Testis (tissue), 2 donors: ENCODE measurements around the gene PRDM11.

Experiments
- POLR2A ChIP-seq: fragments of 450-650 bp; IDR thresholded peaks from one replicate; pipeline ENCODE4 v1.6.1; 2017; ENCODE audit warnings: antibody characterized with exemption, mild to moderate bottlenecking, moderate library complexity
- TF ChIP-seq, protein P1 (sequence below), 3 experiments: fragments of 450-650 bp in 2 of 3; fragments of 200-600 bp in 1 of 3; sonication (generic) in 1 of 3; IDR thresholded peaks; one replicate each; pipeline ENCODE4 v1.5.1; 2016 to 2019; ENCODE audit warnings: antibody characterized with exemption in 3 of 3, mild to moderate bottlenecking in 2 of 3, moderate library complexity in 1 of 3

DNA sequence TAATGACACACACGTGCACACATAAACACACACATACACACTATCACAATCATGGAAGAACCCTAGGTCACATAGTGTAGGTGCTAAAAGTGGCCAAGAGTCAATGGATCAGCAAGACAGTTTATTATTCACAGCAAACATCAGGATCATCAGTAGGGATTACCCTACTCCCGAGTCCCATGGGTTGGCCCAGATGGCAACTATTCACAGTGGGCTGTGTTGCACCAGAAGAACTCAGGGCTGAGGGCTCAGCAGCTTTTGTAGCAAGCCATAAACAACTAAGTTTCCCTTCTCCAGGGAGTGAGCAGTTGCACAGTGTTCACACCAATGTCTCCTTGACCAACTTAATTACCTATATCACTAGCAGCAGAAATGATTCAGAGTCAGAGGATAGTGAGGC lies 20.8 kb downstream of the PRDM11 start:
- TF ChIP-seq, protein P1, sequence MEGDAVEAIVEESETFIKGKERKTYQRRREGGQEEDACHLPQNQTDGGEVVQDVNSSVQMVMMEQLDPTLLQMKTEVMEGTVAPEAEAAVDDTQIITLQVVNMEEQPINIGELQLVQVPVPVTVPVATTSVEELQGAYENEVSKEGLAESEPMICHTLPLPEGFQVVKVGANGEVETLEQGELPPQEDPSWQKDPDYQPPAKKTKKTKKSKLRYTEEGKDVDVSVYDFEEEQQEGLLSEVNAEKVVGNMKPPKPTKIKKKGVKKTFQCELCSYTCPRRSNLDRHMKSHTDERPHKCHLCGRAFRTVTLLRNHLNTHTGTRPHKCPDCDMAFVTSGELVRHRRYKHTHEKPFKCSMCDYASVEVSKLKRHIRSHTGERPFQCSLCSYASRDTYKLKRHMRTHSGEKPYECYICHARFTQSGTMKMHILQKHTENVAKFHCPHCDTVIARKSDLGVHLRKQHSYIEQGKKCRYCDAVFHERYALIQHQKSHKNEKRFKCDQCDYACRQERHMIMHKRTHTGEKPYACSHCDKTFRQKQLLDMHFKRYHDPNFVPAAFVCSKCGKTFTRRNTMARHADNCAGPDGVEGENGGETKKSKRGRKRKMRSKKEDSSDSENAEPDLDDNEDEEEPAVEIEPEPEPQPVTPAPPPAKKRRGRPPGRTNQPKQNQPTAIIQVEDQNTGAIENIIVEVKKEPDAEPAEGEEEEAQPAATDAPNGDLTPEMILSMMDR (IDR thresholded peaks at IDR 0.05) = no peak
- TF ChIP-seq POLR2A = no peak
